GM10847 (cell line): ENCODE data around the gene VPS26B.

ENCODE experiments used
- POLR2A ChIP-seq: IDR thresholded peaks from 2 replicates; pipeline ENCODE4 v1.6.1; 2011; ENCODE audit not compliant: insufficient read length; ENCODE audit errors: extremely low read depth

The VPS26B gene

GRCh38 chr11:134228625-134229024 is 4.2 kb downstream of the VPS26B start:
- TF ChIP-seq POLR2A: no peak

GRCh38 chr11:134229126-134229790 is 4.8 kb downstream of the VPS26B start:
- no peak for TF ChIP-seq POLR2A

GRCh38 chr11:134230339-134230738 is 5.9 kb downstream of the VPS26B start:
- no peak for TF ChIP-seq POLR2A

GRCh38 chr11:134231958-134232659 is 7.6 kb downstream of the VPS26B start:
- no peak for TF ChIP-seq POLR2A

GRCh38 chr11:134233729-134234179 is 9.3 kb downstream of the VPS26B start:
- no peak for TF ChIP-seq POLR2A

- TF ChIP-seq POLR2A: no peak
Measured at GRCh38 chr11:134235399-134235798, 10.9 kb downstream of the VPS26B start.

GRCh38 chr11:134236834-134237556 is 12.5 kb downstream of the VPS26B start:
- no peak for TF ChIP-seq POLR2A

- TF ChIP-seq POLR2A: no peak
Measured at GRCh38 chr11:134237557-134237922, 13.1 kb downstream of the VPS26B start.

- TF ChIP-seq POLR2A: no peak
Measured at GRCh38 chr11:134238956-134239355, 14.5 kb downstream of the VPS26B start.

- TF ChIP-seq POLR2A: no peak
Measured at GRCh38 chr11:134240592-134240991, 16.1 kb downstream of the VPS26B start.

- TF ChIP-seq POLR2A: no peak
Measured at GRCh38 chr11:134242376-134242775, 17.9 kb downstream of the VPS26B start.

GRCh38 chr11:134243913-134244312 is 19.4 kb downstream of the VPS26B start:
- TF ChIP-seq POLR2A: no peak

- no peak for TF ChIP-seq POLR2A
Measured at GRCh38 chr11:134244593-134244992, 20.1 kb downstream of the VPS26B start.

- no peak for TF ChIP-seq POLR2A
Measured at GRCh38 chr11:134245434-134245833, 21.0 kb downstream of the VPS26B start.

- TF ChIP-seq POLR2A: no peak
Measured at GRCh38 chr11:134246100-134246499, 21.6 kb downstream of the VPS26B start.

- no peak for TF ChIP-seq POLR2A
Measured at GRCh38 chr11:134246678-134247077, 22.2 kb downstream of the VPS26B start.
